GM18517 (cell line): ENCODE measurements around the gene MPZL2.
A peak's percentile ranks its signal among the peaks of the same experiment; 100 is the strongest.

Experiments
- ATAC-seq: cut with Tn5 transposase; IDR thresholded peaks from one replicate; pipeline ENCODE4 v1.9.1; 2021; ENCODE audit warnings: mild to moderate bottlenecking, moderate library complexity; ENCODE audit not compliant: unreplicated experiment

The MPZL2 gene

DNA sequence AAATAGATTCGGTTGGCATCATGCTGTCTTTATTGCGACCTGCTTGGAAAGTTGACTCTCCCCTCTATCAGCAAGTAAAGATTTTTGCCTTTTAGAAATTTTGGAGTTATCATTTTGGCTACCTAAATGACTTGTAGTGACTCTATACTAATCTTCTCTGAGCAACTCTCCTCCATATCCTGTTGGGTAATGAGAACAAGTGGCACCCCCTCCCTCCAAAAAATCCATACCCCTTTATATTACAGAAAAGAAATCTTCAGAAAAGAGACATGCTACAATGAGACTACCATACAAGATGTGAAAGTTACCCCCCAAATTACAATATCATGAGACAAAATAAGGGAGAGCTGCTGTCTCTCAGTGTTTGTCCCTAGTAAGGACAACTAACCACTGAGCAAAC lies 40.5 kb downstream of the MPZL2 start:
- no peak for ATAC-seq

DNA sequence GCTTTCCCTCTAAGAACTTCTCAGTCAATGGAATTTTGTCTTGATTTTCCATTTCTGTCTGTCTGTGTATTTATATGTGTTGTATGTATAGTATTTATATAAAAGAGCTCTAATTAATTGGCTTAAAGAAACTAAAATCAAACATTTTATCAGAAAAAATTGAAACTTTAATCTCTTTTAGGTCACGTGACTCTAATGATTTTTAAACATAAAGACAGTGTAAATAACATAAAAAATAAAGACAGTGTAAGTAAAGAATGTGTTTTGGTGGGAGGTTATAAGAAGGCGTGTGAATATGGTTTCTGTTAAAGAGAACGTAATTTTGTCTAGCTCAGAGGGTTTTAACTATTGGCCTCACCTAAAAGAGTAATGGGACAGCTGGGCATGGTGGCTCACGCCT lies 41.7 kb downstream of the MPZL2 start:
- ATAC-seq = no peak

DNA sequence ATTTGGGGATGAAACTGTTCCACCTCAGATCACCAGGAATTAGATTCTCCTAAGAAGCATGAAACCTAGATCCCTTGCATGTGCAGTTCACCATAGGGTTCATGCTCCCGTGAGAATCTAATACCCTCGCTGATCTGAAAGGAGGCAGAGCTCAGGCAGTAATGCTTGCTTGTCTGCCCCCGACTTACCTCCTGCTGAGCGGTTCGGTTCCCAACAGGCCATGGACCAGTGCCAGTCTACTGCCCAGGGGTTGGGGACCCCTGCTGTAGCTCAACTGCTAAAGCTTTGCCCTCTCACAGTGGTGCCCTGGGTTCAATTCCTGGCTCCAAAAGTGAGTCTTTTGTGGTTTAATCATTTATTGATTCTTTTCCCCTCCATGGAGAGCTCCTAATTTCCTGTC lies 42.7 kb downstream of the MPZL2 start:
- ATAC-seq = no peak

DNA sequence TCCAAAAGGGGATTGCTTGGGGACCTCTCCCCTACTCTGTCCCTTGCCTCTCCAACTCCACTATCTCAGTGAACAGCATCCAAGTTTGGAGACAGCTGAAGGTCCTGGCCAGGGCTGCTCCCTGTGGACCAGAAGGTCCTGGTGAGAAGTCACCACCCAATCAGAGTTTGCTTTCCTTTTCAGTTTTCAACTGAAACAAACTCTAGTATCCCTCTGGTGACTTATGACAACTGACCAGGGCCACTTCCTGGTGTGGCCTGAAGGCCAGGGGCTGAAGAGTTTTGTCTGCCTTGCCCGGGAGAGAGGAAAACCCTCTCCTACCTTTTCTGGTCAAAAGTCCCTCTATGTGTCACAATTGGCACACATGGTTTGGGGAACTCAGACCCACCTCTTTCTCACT lies 44.4 kb downstream of the MPZL2 start:
- no peak for ATAC-seq

DNA sequence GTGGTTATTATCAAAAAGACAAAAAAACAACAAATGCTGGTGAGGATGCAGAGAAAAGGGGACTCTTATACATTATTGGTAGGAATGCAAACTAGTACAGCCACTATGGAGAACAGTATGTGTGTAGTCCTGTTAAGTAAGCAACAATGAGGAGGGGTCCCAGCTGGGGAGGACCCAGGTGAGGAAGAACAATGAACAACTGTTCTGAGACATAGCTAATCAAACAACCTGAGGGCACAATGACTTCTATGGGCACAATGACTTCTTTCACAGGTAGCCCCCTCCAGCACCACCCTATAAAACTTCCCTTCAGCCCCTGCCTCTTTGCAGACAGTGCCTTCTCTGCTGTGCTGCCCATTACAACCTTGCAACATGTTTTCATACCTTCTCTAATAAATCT lies 44.9 kb downstream of the MPZL2 start:
- ATAC-seq = no peak

DNA sequence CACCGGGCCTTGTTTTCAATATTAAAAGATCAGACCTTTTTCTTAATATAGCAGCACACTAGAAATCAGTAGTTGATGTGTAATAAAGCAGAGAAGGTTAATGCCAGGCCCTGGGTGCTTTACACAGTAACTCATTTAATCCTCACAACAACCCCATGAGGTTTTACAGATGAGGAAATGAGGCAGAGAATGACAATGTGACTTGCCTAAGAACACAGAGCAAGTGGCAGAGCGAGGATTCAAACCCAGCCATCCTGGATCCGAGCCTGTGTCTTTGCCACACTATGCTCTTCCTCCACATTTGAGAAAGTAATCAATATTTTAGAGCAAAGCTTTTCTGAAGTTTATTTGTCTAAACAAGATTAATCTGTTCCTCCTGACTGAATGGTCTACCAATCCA lies 46.5 kb downstream of the MPZL2 start:
- ATAC-seq = no peak

DNA sequence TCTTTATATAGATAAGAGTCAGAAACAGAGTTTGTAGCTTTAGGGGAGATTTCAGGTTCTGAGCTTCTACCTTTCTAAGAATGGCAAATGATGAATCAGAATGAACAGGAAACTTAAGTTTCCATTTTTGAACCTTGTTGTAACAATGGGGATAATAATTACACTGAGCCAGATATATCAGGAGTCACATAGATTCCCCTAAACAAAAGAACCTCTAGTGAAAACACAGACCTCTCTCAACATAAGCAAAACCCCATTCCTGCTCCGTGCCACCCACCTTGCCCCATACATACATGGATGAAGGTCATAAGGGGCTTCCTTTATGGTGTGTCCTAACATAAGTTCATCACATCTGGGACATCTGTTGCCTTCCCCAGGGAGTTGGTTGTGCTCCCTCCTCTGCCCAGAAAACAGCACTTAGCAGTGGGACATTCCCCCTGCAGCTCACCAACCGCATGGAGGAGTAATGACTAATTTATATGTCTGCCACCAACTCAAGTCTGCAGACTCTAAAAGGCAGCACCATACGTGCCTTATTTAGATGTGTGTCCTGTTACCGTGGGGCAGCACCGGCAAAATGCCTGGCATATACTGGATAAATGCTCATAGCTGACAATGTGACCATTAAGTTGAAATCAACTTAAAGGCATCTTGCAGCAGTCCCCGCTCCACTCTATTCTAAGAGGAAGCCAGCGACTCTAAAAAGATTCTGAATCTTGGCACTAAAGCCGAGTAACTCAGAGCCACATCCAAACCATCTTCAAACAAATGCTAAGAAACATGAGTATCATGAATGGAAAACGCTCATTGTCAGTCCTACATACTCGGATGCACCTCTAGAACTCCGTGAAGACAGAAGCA lies 47.2 kb downstream of the MPZL2 start:
- peak; percentile 59 for ATAC-seq

DNA sequence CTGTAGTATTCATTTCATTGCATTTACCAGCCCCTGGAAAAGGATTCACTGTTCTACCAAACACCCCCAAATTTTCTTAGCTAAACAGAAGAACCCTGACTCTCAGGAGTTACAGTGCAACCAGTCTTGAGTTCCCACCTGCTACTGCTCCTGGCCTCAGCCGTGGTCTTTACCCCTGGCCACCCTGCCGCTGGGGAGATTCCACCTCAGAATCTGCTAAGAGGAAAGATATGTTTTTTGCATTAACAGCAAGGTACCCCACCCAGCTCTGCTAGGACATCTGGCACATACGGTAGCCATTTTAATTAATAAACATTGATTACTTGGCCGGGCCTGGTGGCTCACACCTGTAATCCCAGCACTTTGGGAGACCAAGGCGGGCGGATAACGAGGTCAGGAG lies 48.3 kb downstream of the MPZL2 start:
- no peak for ATAC-seq

DNA sequence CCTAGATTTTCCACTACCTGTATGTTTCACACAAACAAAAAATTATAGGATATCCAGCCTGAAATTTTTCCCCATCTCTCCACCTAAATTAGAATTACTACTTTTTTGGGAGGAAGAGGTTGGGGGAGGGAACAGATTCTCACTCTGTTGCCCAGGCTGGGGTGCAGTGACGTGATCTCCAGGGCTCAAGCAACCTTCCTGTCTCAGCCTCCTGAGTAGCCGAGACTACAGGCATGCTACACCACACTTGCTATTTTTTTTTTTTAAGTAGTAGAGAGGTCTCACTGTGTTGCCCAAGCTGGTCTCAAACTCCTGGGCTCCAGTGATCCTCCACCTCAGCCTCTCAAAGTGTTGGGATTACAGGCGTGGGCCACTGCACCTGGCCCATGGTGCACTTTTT lies 48.8 kb downstream of the MPZL2 start:
- no peak for ATAC-seq

DNA sequence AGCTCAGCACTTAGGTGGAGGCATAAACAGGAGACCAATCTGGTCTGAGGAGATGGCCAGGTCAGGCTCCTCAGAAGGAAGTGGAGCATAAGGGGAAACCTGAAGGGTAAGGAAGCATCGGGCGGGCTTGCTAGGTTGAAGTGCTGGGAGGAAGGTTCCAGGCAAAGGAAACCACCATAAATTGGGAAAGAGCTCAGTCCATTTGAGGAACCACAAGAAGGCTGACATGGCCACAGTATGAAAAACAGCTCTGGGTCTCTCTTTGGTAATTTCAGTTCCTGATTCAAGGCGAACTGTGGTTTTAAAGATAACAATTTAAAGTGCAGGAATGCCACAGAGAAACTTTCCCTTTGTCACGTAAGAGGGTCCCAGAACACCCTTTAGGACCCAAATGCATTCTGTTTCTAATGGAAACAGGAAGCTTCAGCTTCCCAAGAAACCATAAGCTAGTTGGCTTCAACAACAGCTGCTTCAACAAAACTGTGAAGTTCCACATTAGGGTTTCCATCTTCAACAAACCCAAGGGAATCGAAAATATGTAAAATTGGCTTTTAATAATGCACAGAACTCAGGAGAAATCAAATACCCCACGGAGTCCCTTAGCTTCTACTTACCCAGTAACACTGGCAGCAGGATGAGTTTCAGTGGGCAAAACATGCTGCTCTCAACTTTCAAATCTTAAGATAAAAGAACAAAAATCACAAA lies 49.7 kb downstream of the MPZL2 start:
- peak; percentile 38 for ATAC-seq

DNA sequence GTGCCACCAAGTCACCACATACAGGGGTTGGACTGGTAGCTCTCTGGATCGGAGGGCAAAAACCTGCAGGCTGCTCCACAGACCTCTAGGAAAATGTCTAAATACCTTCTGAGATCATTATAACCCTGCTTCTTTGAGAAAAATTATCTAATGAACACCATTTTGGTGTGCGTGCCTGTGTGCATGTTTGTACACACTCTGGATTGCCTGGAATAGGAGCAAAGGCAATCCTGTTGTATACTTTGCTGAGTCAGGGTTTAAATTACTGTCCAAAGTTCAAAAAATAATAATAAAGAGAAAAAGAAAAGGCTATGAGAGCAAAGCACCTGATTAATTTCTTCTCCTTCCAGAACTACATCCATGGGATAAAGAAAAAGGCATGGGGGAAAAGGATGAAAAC lies 50.3 kb downstream of the MPZL2 start:
- no peak for ATAC-seq

DNA sequence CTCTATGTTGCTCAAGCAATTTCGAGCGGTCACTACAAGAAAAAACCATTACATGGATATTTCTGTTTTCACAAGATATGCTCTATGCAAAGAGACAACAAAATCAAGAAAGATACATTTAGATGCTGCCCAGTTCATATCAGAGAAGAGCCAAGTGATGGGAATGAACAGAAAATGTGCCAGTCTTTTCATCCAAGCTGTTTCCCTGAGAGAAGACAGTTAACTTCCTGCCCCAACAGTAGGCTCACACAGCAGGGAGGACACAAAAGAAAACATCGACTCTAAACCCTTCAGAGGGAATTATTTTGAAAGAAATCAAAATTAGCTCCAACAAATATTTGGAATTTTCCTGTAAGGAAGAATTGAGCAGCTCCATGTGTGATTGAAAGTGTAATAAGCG lies 50.9 kb downstream of the MPZL2 start:
- ATAC-seq = no peak

DNA sequence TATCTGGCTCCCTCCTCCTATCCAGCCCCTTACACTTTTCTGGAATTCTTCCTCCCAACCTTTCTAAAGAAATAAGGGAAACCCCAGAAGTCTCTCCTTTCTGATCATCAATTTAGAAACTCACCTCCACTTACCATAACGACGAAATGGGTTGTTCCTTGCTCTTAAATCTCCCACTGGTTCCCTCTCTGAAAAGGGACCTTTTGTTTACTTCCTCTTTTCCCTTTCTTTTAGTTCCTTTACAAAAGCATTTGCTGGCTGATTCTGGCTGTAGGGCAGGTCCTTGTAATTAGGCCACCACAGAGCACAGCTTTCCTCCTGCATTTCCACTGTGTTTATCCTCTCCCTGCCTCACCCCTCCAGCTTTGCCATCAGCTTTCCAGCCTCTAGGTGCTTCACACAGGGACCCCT lies 51.3 kb downstream of the MPZL2 start:
- no peak for ATAC-seq

DNA sequence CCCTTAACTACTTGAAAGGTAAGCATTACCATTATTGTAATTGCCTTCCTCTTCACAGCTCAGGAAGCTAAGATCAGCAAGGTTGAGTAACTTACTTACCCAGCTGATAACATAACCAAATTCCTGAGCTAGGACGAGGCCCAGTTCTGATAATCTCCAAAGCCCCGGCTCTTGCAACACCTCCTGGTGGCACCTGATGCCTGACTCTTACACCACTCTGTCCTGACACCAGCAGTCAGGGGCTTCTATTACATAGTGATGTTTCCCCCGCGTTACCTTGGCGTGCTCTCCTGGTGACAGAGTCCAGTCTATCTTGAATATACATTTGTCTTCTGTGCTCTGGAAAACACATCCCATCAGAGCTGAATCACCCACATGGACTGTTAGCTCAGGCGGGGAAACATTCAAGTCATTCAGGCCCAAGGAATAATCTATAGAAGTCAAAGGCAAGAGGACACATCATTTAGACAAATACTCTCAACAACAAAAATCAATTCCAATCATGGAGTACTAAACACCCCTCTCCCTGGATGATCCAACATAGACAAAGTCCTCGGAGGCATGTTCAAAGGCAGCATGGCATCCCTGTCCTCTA lies 51.9 kb downstream of the MPZL2 start:
- ATAC-seq = no peak

DNA sequence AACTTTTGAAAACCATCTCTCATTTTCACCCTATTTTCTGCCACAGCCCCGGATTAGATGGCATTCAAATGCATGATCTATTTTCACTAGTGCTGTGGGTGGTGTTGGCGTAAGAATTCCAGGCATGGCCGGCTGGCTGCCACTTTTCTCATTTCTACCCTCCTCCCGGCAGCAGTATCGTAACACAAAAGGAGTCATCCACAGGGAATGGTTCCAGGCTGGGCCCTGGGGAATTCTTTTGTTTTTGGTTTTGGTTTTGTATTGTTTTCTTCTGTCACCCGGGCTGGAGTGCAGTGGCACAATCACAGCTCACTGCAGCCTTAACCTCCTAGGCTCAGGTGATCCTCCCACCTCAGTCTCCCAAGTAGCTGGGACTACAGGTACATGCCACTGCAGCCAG lies 53.1 kb downstream of the MPZL2 start:
- ATAC-seq = no peak

DNA sequence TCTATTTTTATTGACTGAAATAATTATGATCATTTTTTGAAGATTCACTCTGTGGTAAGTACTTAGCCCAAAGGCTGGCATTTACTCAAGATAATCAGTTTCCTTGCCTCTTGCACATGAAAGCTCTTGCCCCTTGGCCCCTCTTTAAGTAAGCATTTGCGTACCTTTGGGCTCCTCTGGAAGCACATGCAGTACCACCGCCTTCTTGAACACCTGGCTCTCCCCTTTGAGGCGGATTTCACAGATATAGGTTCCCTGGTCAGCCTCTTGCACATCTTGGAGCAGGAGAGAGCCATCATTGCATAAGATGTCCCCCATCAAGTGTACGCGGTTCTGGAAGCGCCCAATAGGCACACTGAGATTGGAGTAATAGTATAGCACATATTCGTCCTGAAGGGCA lies 53.8 kb downstream of the MPZL2 start:
- no peak for ATAC-seq

DNA sequence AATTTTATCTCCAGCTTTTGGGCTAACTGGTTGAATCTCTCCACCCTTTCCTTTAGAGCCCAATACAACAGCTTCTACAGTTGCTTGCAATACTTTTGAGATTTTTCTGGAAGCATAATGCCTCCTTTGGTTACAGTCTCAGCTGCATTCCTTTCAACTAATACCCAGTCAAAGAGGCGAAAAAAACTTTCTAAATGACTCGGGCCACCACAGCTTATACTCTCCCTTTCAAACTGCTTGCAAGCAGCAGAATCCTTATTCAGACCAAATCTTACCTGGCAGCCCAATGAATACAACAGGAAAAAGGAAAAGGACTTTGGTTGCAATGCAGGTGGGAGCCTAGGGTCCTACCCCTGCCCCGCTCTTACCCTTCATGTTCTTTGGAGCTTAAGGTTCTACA lies 55.1 kb downstream of the MPZL2 start:
- no peak for ATAC-seq

DNA sequence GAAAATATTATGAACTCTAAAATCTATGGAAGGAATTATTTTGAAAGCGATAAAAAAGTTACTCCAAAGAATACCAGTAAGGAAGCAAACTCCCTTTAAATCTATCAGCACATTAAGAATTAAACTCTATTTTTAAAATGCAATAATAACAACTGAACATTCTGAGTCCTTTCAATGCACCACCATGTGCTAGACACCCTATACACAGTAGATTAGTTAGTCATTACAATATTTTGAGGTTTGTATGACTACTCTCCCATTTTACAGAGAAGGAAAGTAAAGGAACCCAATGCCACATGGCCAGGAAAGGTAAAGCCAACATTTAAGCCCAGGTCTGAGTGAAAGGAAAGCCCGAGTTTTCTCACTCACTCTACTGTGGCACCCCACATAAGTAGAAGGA lies 57.0 kb downstream of the MPZL2 start:
- ATAC-seq = no peak

DNA sequence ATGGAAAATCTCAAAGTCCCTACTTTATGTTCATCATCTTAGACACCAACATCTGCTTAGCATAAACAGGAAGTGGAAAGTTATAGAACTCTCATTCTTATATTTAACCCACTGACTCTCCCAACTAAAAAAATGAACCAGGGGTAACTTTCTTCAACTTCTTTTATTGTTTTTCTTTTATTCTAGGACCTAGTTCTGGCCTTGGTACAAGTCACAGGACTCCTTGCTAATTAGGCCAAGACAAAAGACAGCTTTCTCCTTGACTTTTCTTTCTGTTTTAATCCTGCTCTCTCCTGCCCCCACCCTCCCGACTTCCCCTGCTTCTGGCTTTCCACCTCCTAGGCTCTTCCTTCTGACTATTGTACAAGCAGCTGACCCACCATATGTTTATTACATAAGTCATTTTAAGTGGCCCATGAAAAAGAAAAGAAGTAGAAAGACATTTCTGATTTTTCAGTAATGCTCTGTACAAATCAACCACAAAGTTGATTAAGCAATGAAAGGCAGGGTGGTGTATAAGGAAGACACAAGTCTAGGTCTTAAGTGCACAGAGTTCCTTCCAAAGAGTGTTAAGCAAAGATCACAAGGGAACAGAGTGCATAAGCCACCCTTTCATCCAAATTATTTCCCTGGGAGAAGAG lies 57.6 kb downstream of the MPZL2 start:
- ATAC-seq = no peak

DNA sequence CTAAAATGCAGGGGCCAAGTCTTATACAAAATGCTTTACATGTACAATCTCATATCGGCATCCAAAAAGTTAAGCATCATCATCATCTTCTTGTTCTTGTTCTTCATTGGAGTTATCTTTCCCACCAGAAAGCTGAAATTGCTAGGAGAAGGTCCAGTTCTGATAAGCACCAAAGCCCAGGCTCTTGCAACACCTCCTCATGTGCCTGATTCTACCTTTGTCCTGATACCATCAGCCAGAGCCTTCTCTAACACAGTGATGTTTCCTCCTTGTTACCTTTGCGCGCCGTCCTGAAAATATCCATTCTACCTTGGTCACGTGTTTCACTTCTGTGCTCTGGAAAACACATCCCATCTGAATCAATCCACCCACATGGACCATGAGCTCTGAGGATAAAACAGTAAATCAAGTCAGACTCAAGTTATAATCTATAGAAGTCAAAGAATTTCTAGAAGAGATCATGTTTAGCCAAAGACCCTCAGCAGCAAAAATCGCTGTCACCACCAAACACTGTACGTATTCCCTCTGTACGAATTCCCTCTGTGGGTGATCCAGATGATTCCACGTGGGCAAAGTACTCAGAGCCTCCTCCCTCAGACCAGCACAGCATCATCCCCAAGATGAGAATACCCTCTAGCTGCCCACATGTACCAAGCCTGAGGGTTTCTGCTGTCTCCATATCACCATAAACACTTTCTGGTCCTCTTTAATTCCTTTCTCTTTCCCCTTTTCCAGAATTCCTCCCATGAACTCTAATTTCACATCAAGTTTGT lies 58.3 kb downstream of the MPZL2 start:
- ATAC-seq = no peak
